Measurements from ENCODE around the gene ADGRG2.

The ADGRG2 gene

GRCh38 chrX:18970465-18970864 is 151.8 kb downstream of the ADGRG2 start:
- Histone ChIP-seq H3K27me3 (ENCODE audit: insufficient read depth, low read length, poor library complexity) (no peaks in the 10 kb centered on the region), H3K9me3 (ENCODE audit: insufficient read depth, low read length, severe bottlenecking) (no peaks in the 10 kb centered on the region), H3K4me3 (ENCODE audit: low read depth in 1 of 2, low read length in 2 of 2) (no peak overlapping the region), H3K9ac (ENCODE audit: low read depth, low read length) (no peak overlapping the region), H2AFZ (ENCODE audit: low read depth, low read length) (no peak overlapping the region), H4K20me1 (ENCODE audit: insufficient read depth, low read length) (no peaks in the 10 kb centered on the region), H3K27ac (ENCODE audit: low read length) (no peak overlapping the region), H3K4me2 (ENCODE audit: insufficient read depth, low read length) (no peak overlapping the region), H3K4me1 (ENCODE audit: insufficient read depth, low read length) (no peaks in the 10 kb centered on the region), H3K36me3 (ENCODE audit: insufficient read depth, low read length) (no peaks in the 10 kb centered on the region), H3K79me2 (ENCODE audit: insufficient read depth, low read length) (0 out of 2 replicates have a peak, but pooled peaks cover 2% of the 10 kb centered on the region)
- ATAC-seq (ENCODE audit: insufficient read depth, low read depth) (no peak), DNase-seq (no peak)
- no peak for TF ChIP-seq CTCF (IDR thresholded peaks at IDR 0.05; ENCODE audit: borderline replicate concordance, extremely low read depth, low read length, poor library complexity, severe bottlenecking)
- no peak for TF ChIP-seq EZH2 (IDR thresholded peaks at IDR 0.05; ENCODE audit: borderline replicate concordance, low read depth, low read length, severe bottlenecking)

- TF ChIP-seq EZH2 (IDR thresholded peaks at IDR 0.05; ENCODE audit: borderline replicate concordance, low read depth, low read length, severe bottlenecking) (no peak), CTCF (IDR thresholded peaks at IDR 0.05; ENCODE audit: borderline replicate concordance, extremely low read depth, low read length, poor library complexity, severe bottlenecking) (no peak)
- H3K4me1 ChIP-seq (ENCODE audit: insufficient read depth, low read length): no peaks in the 10 kb centered on the region
- H4K20me1 ChIP-seq (ENCODE audit: insufficient read depth, low read length): no peaks in the 10 kb centered on the region
- no peak overlapping the region for H3K4me3 ChIP-seq (ENCODE audit: low read depth in 1 of 2, low read length in 2 of 2)
- no peaks in the 10 kb centered on the region for H3K36me3 ChIP-seq (ENCODE audit: insufficient read depth, low read length)
- H3K9ac ChIP-seq (ENCODE audit: low read depth, low read length): no peak overlapping the region
- no peak overlapping the region for H2AFZ ChIP-seq (ENCODE audit: low read depth, low read length)
- no peaks in the 10 kb centered on the region for H3K9me3 ChIP-seq (ENCODE audit: insufficient read depth, low read length, severe bottlenecking)
- H3K27ac ChIP-seq (ENCODE audit: low read length): no peak overlapping the region
- peaks cover 3% of the 10 kb centered on the region; the same call in 1 of the 2 replicates for H3K79me2 ChIP-seq (ENCODE audit: insufficient read depth, low read length)
- ATAC-seq (ENCODE audit: insufficient read depth, low read depth): no peak
- no peak overlapping the region for H3K4me2 ChIP-seq (ENCODE audit: insufficient read depth, low read length)
- no peaks in the 10 kb centered on the region for H3K27me3 ChIP-seq (ENCODE audit: insufficient read depth, low read length, poor library complexity)
- DNase-seq: no peak
Measured at GRCh38 chrX:18966624-18967023, 155.6 kb downstream of the ADGRG2 start.

- no peak overlapping the region for H3K9ac ChIP-seq (ENCODE audit: low read depth, low read length)
- no peaks in the 10 kb centered on the region for H3K9me3 ChIP-seq (ENCODE audit: insufficient read depth, low read length, severe bottlenecking)
- DNase-seq: no peak
- no peak overlapping the region for H3K4me2 ChIP-seq (ENCODE audit: insufficient read depth, low read length)
- peaks cover 7% of the 10 kb centered on the region; the same call in 1 of the 2 replicates for H3K79me2 ChIP-seq (ENCODE audit: insufficient read depth, low read length)
- H3K4me3 ChIP-seq (ENCODE audit: low read depth in 1 of 2, low read length in 2 of 2): no peak overlapping the region
- no peaks in the 10 kb centered on the region for H3K36me3 ChIP-seq (ENCODE audit: insufficient read depth, low read length)
- no peak for ATAC-seq (ENCODE audit: insufficient read depth, low read depth)
- no peaks in the 10 kb centered on the region for H3K4me1 ChIP-seq (ENCODE audit: insufficient read depth, low read length)
- no peaks in the 10 kb centered on the region for H4K20me1 ChIP-seq (ENCODE audit: insufficient read depth, low read length)
- TF ChIP-seq EZH2 (IDR thresholded peaks at IDR 0.05; ENCODE audit: borderline replicate concordance, low read depth, low read length, severe bottlenecking) (no peak), CTCF (IDR thresholded peaks at IDR 0.05; ENCODE audit: borderline replicate concordance, extremely low read depth, low read length, poor library complexity, severe bottlenecking) (no peak)
- no peaks in the 10 kb centered on the region for H3K27me3 ChIP-seq (ENCODE audit: insufficient read depth, low read length, poor library complexity)
- no peak overlapping the region for H2AFZ ChIP-seq (ENCODE audit: low read depth, low read length)
- H3K27ac ChIP-seq (ENCODE audit: low read length): no peak overlapping the region
Measured at GRCh38 chrX:18964901-18965300, 157.4 kb downstream of the ADGRG2 start.

- Histone ChIP-seq H3K9me3 (ENCODE audit: insufficient read depth, low read length, severe bottlenecking) (no peaks in the 10 kb centered on the region), H4K20me1 (ENCODE audit: insufficient read depth, low read length) (no peaks in the 10 kb centered on the region), H3K79me2 (ENCODE audit: insufficient read depth, low read length) (peaks cover 7% of the 10 kb centered on the region; the same call in 1 of the 2 replicates), H3K27ac (ENCODE audit: low read length) (no peak overlapping the region), H3K4me2 (ENCODE audit: insufficient read depth, low read length) (no peak overlapping the region), H3K36me3 (ENCODE audit: insufficient read depth, low read length) (no peaks in the 10 kb centered on the region), H3K9ac (ENCODE audit: low read depth, low read length) (no peak overlapping the region), H3K27me3 (ENCODE audit: insufficient read depth, low read length, poor library complexity) (no peaks in the 10 kb centered on the region), H2AFZ (ENCODE audit: low read depth, low read length) (no peak overlapping the region), H3K4me1 (ENCODE audit: insufficient read depth, low read length) (no peaks in the 10 kb centered on the region), H3K4me3 (ENCODE audit: low read depth in 1 of 2, low read length in 2 of 2) (no peak overlapping the region)
- TF ChIP-seq EZH2 (IDR thresholded peaks at IDR 0.05; ENCODE audit: borderline replicate concordance, low read depth, low read length, severe bottlenecking): no peak
- TF ChIP-seq CTCF (IDR thresholded peaks at IDR 0.05; ENCODE audit: borderline replicate concordance, extremely low read depth, low read length, poor library complexity, severe bottlenecking): no peak
- ATAC-seq (ENCODE audit: insufficient read depth, low read depth) (no peak), DNase-seq (no peak)
Measured at GRCh38 chrX:18964026-18964425, 158.2 kb downstream of the ADGRG2 start.
